Embryonic facial prominence (tissue), 1 donor: Measurements from ENCODE around the gene MGAT5B.

Source experiments
- DNase-seq: peaks from one replicate; pipeline ENCODE4 v3.0.0-alpha.2; 2016; ENCODE audit errors: extremely low spot score

The MGAT5B gene

GRCh38 chr17:76880268-76880667, 12.1 kb downstream of the MGAT5B start:
- DNase-seq, result no peak

DNA sequence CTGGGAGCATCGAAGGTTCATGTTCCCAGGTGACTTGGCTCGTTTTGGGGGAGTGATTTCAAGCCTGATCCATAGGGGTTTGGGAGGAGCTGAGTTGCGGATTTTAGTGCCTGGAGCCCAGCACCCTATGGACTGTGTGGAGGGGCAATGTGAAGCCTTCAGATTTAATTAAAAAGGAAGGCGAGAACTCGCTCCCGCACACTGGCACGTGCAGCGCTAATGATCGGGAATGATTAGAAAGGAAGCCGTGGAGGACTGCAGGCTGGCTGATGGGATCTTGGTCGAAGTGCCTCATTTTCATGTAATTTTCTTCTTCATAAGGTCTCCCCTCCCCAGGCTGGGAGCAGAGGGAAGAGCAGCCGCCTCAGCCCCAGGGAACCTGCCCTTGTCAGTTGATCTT, 12.8 kb downstream of the MGAT5B start:
- DNase-seq, result no peak

DNA sequence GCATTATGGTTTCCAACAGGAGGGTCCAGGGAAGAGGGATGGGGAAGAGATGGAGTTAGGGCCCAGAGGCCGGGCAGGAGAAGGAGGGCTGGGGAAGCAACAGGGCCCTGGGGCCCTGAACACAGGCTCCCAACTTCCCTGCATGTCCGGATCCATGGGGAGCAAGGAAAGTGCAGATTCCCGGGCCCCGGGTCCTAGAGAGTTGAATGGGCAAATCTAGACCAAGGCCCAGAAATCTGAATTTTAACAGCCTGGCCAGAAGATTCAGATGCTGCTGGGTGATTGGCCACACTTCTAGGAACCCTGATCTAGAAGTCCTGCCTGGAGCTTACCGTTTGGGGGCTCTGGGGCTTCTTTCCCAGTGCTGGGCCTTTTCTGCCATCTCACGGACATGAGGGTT, 13.2 kb downstream of the MGAT5B start:
- DNase-seq, result no peak

DNA sequence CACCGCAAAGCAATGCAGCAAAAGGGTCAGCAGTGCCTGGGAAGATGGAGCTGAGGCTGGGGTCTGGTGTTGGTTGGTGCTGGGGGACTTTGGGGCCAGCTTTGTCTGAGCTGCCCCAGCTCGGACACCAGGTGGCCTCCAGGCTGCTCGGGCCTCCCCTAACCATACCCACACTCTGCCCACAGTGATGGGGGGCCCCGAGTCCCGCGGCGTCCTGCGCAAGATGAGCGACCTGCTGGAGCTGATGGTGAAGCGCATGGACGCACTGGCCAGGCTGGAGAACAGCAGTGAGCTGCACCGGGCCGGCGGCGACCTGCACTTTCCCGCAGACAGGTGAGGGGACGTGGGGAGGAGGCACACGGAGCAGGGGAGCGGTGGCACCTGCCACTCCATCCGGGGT, 13.8 kb downstream of the MGAT5B start:
- DNase-seq, result no peak

- no peak for DNase-seq
These were observed 15.7 kb downstream of the MGAT5B start for GRCh38 chr17:76883744-76884525.

GRCh38 chr17:76884995-76885893, 17.0 kb downstream of the MGAT5B start:
- no peak for DNase-seq

- no peak for DNase-seq
These were observed 17.7 kb downstream of the MGAT5B start for GRCh38 chr17:76885894-76886290.

- DNase-seq, result no peak
These were observed 18.2 kb downstream of the MGAT5B start for GRCh38 chr17:76886395-76886794.

GRCh38 chr17:76887802-76888201, 19.6 kb downstream of the MGAT5B start:
- DNase-seq, result no peak

DNA sequence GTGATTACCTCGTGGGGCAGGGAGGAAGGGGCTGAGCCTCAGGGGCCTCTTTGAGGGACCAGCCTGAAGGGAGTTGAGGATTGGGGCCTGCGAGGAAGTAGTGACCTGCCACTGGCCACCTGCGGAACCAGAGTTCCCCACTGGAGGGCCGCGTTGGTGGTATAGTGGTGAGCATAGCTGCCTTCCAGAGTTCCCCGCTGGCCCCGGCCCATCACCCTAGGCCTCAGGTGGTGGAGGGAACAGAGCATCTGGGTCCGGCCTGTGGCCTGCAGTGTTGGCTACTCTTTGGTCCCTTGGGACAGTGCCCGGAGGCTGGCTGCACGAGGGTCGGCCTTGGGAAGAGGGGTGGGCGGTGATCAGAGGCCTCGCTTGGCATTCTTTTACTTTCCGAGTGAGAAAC, 20.5 kb downstream of the MGAT5B start:
- no peak for DNase-seq

DNA sequence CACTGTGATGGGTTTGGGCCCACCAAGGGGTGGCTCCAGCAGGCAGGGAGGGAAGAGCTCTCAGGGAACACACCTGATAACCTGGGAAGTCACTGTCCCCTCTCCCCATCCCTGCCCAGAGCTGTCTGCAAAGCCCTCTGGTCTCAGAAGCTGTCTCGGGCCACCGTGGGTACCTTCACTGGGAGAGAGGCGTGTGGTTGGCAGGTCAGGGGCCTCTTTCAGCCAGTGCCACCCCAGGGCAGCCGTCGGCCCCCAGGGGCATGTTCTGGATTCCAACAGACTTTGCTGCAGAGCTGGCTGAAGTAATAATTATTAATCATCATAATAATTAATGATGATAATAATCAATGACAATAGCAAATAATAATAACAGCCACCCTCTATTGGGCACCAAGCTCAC, 21.1 kb downstream of the MGAT5B start:
- no peak for DNase-seq

DNA sequence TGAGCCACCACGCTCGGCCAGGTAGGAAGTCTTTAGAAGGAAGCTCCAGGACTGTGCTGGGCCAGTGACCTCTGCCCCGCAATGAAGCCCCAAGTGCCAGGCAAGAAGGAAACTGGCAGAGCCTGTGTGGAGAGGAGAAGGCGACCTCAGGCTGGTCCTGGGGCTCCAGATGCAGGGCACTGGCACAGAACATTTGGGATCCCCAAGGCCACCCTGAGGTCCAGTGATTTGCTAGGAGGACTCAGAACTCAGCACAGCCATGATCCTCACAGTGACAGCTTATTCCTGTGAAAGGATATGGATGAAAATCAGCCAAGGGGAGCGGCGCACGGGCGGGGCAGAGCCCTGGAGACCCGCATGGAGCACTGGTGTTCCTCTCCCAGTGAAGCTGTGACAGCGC, 24.1 kb downstream of the MGAT5B start:
- DNase-seq, result no peak

DNA sequence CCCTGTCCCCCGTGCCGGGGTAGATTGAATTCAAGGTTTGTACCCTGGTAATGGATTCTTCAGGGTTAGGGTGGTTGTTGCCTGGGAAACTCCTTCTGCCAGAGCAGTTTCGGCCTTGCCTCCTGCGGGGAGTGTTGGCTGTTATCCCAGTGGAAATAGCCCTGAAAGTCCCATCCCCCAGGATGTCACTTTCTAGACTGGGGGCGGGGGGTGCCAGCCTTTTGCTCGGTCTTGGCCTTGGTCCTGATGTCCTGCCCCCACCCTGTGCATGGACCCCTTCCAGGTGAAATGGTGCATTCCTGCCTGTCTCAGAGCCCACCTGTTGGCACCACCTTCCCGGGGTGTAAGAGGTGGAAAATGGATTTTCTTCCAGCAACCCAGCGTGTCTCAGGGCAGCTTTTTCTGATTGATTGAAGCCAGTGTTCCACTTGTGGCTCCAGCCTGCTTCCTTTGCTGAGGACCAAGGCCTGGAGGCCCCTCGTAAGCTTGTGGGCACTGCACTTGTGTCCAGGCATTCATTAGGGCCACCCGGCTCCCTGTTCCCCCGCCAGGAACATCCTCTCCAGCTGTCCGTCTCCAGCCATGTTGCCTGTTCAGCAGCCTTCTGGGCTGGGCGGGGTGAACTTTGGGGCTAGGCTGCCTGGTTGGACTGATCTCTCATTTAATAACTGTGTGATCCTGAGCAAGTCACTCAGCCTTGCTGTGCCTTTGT, 25.6 kb downstream of the MGAT5B start:
- no peak for DNase-seq

- DNase-seq, result no peak
These were observed 26.6 kb downstream of the MGAT5B start for GRCh38 chr17:76894842-76895241.

DNA sequence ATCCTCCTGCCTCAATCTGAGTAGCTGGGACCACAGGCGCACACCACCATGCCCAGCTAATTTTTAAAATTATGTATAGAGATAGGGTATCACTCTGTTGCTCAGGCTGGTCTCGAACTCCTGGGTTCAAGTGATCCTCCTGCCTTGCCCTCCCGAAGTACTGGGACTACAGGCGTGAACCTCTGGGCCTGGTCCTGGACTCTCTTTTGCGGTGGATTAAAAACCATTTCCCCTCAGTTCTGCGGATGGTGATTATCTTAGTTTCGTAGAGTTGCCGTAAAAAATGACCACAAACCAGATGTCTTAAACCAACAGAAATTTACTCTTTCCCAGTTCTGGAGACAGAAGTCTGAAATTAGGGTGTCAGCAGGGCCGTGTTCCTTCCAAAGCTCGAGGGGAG, 28.8 kb downstream of the MGAT5B start:
- no peak for DNase-seq

- DNase-seq, result no peak
These were observed 31.2 kb downstream of the MGAT5B start for GRCh38 chr17:76899414-76899813.

GRCh38 chr17:76900723-76901122, 32.5 kb downstream of the MGAT5B start:
- no peak for DNase-seq

DNA sequence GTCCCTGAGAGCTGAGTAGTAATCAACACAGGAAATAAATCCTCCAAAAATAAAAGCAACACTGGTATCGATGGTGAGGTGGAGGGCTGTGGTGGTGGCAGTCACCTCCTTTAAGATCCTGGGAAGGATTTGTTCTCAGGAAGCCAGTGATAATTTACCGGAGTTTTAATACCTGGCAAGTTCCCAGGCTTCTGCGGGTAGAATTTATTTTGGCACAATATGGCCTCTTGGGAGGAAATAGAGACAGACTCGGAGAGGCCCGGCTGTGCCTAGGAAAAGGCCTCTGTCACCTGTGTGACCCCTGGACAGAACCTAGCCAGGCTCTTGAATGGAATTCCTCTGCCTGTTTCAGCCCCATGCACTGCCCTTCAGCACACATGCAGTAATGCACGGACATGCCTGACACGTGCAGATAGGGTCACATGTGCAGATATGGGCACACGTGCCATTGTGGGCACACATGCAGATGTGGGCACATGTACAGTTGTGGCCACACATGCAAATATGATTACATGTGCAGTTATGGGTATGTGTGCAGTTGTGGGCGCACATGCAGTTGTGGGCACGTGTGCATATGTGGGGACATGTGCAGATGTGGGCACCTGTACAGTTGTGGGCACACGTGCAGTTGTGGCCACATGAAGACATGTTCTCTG, 33.5 kb downstream of the MGAT5B start:
- DNase-seq, result no peak

DNA sequence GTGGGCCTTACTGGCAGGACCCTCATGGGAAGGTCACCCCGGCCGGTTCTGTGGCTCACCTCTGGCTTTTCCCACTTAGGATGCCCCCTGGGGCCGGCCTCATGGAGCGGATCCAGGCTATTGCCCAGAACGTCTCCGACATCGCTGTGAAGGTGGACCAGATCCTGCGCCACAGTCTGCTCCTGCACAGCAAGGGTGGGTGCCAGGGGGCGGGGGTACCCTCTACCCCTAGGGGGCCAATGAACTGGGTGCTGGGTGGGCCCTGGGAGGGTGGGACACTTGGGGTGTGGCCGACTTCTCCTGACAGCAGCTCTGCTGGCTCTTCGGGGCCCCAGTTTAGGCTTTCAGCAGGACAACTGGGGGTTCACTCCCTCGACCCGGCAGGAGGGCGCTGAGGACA, 34.3 kb downstream of the MGAT5B start:
- DNase-seq, result no peak

DNA sequence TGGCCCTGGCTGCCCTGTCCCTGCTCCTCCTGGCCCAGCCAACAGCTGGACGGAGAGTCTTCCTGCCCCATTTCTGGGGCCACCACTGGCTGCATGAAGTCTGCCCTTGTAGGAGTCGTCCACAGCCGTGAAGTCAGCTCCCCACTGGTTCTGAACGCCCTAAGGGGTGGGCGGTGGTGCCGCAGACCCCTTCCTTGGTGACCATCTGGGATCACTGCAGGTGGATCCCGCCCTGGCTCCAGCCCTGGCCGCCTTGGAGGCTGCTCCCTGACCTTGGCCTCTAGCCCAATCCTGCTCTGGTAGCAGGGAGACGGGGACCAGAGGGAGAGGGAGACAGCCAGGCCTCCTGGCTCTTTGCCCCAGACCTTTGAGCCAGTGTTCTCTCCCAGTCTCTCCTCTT, 35.4 kb downstream of the MGAT5B start:
- DNase-seq, result no peak

DNA sequence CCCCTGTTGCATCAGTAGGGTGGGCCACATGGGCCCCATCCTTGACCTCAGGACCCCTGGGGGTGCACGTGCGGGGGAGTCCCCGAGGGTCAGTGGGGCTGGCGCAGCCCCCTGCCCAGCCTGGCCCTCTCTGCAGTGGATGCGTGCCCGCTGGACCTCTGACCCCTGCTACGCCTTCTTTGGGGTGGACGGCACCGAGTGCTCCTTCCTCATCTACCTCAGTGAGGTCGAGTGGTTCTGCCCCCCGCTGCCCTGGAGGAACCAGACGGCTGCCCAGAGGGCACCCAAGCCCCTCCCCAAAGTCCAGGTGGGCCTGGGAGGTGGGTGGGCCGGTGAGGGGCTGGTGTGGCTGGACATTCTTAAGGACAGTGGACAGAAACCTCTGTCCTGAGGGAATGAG, 35.9 kb downstream of the MGAT5B start:
- DNase-seq, result no peak

GRCh38 chr17:76905036-76905435, 36.8 kb downstream of the MGAT5B start:
- DNase-seq, result no peak
